ENCODE data around the gene OPRL1.

OPRL1 gene

DNA sequence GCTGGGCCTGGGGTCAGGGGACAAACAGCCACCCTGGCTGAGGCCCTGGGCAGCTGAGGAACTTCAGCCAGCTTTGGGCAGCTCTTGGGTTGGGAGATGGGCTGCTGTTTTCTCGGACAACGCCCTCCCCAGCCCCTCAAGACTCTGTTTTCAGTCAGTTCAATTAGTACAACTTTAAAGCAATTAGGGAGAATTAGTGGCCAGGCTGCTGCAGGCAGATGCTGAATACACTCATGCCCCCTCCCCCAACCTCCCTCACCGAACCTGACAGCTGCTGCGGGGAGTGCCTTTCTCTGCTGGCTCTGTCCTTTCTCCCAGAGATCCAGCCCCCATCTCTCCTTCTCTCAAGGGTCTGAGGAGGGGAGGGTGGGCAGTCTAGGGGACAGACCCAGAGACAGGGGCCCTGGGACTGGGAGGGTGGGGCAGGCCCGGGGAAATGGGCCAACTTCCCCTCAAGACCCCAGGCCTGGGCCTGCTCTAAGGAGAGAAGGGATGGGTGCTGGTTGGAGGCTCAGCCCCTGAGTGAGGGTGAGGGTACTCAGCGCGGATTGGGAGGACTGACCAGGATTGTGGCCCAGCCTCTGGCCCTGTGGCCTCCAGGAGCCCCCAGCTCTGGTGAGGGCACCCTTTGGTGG, 66.5 kb downstream of the OPRL1 start:
- no peak for DNase-seq

DNA sequence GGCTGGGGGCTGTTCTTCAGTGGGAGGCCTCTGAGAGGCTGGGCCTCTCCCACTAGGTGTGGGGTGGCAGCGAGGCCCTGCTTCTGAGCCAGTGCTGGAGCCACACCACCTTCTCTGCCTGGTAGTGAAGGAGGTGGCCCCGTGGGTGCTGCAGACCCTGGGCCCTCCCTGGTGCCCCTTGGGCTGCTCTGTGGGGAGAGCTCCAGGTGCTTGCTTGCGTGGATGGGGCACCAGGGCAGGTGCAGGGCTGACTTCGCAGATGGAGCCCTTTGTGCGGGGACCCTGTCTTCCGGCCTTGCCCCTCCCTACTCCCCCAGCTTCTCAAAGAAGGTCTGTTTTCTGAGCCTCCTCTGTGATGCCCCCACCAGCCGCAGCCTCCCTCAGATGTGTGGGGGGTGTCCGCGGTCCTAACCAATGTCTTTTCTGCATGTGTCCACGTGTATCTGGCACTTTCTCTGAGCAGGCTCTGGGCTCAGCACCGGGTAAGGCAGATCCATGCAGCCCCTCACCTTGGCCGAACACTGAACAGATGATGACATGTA, 67.1 kb downstream of the OPRL1 start:
- DNase-seq = no peak

GRCh38 chr20:64148581-64148980, 68.7 kb downstream of the OPRL1 start:
- DNase-seq = no peak

DNA sequence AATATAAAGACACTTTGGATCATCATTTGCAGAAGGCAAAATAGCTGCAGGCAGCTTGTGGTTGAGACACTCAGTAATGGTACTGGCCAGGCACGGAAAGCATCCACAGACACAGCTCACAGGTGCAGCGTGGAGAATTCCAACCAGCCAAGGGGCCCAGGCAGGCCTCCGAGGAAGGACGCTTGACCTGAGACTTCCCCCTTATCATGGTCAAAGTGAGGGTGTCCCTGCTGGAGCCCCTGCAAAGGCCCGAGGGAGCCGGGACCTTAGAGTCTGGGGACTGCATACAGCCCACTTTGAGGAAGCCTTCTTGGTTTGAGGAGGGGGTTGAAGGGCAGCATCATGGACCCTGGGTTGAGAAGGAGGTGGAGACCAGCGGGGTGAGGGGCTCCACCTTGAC, 69.3 kb downstream of the OPRL1 start:
- DNase-seq = no peak

DNA sequence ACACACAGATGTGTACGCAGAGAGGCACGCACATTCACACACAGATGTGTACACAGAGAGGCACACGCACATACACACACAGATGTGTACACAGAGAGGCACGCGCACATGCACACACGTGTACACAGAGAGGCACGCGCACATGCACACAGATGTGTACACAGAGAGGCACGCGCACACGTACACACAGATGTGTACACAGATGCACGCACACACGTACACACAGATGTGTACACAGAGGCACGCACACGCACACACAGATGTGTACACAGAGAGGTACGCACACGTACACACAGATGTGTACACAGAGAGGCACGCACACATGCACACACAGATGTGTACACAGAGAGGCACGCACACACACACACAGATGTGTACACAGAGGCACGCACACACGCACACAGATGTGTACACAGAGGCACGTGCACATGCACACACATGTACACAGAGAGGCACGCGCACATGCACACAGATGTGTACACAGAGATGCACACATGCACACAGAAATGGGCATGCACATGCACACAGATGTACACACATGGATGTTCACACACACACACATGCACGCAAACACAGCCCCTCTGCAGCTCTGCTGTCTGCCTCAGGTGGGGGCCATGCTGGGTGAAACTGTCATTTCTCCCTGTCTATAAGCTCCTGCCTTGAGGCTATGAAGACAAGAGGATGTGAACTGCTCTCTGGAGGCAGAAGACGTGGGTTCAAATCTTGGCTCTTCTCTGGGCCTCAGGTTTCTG, 70.1 kb downstream of the OPRL1 start:
- no peak for DNase-seq
